DOHH2 (cell line): ENCODE data around the gene PTPRK.

Experiments
- H3F3A ChIP-seq: fragments of 200-600 bp; sonication (generic), shearing (Covaris generic); 2 replicates; pipeline ENCODE4 v1.6.0; 2016; ENCODE audit warnings: antibody characterized with exemption, mild to moderate bottlenecking; ENCODE audit not compliant: control insufficient read depth, insufficient read depth
- H3K27ac ChIP-seq: fragments of 200-600 bp; sonication (generic); 2 replicates; pipeline ENCODE4 v1.5.1; 2014; ENCODE audit warnings: low read depth, mild to moderate bottlenecking, low read length, moderate library complexity
- H3K27me3 ChIP-seq: fragments of 200-600 bp; sonication (generic); 2 replicates; pipeline ENCODE4 v1.6.1; 2014; ENCODE audit warnings: mild to moderate bottlenecking, low read length, mixed read lengths; ENCODE audit not compliant: control insufficient read depth
- H3K36me3 ChIP-seq: fragments of 200-600 bp; sonication (generic); 2 replicates; pipeline ENCODE4 v1.6.1; 2014; ENCODE audit warnings: mild to moderate bottlenecking, low read length, moderate library complexity, mixed read lengths; ENCODE audit not compliant: control insufficient read depth
- H3K4me1 ChIP-seq: fragments of 200-600 bp; sonication (generic); 2 replicates; pipeline ENCODE4 v1.6.1; 2014; ENCODE audit warnings: mild to moderate bottlenecking, low read length, mixed read lengths; ENCODE audit not compliant: control insufficient read depth
- H3K4me2 ChIP-seq: fragments of 200-600 bp; sonication (generic); 2 replicates; pipeline ENCODE4 v1.6.0; 2014; ENCODE audit warnings: mild to moderate bottlenecking, low read length, moderate library complexity
- H3K4me3 ChIP-seq: fragments of 200-600 bp; sonication (generic); 2 replicates; pipeline ENCODE4 v1.5.1; 2014; ENCODE audit warnings: mild to moderate bottlenecking, low read length, mixed read lengths
- H3K79me2 ChIP-seq: fragments of 200-600 bp; sonication (generic); 2 replicates; pipeline ENCODE4 v1.6.1; 2014; ENCODE audit warnings: mild to moderate bottlenecking, low read length, mixed read lengths; ENCODE audit not compliant: control insufficient read depth
- H3K9me2 ChIP-seq: fragments of 200-600 bp; sonication (generic); replicated peaks from 2 replicates; pipeline ENCODE4 v1.6.1; 2014; ENCODE audit warnings: mild to moderate bottlenecking, low read length, mixed read lengths; ENCODE audit not compliant: control insufficient read depth
- H3K9me3 ChIP-seq: fragments of 200-600 bp; sonication (generic); 2 replicates; pipeline ENCODE4 v1.6.1; 2014; ENCODE audit warnings: antibody characterized with exemption, low read length, mixed read lengths; ENCODE audit not compliant: control insufficient read depth, insufficient read depth
- H4K20me1 ChIP-seq: fragments of 200-600 bp; sonication (generic); 2 replicates; pipeline ENCODE4 v1.6.0; 2014; ENCODE audit warnings: low read depth, mild to moderate bottlenecking, antibody characterized with exemption, low read length, moderate library complexity; ENCODE audit not compliant: control insufficient read depth, insufficient read depth
- CTCF ChIP-seq: fragments of 200-600 bp; sonication (generic); IDR thresholded peaks from one replicate; pipeline ENCODE4 v1.5.1; 2014; ENCODE audit warnings: antibody characterized with exemption, mild to moderate bottlenecking, low read depth, low read length; ENCODE audit not compliant: poor library complexity, severe bottlenecking
- EZH2phosphoT487 ChIP-seq: fragments of 200-600 bp; sonication (generic); IDR thresholded peaks from 2 replicates; pipeline ENCODE4 v1.6.1; 2017; ENCODE audit warnings: borderline replicate concordance, mild to moderate bottlenecking, antibody characterized with exemption, low read length, moderate library complexity, mixed read lengths

PTPRK gene

DNA sequence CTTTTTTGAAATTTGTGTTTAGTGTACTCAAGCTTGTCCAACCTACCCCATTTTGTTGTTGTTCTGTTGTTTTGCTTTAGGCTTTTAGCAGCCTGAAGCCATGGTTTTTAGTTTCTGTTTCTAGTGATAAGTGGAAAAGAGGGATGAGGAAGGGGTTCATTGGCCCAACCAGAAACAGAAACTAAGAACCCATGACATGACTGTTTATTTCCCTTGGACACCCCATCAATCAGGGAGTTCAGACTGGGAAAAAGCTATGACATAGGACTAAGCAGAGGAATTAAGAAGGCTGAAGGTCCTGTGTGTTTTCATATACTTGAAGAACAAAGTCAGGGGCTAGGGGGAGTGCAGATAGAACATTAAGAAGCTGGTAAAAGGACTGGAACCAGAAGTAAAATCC, 425.0 kb downstream of the PTPRK start:
- H3K4me2 ChIP-seq: no peak overlapping the region
- no peaks in the 10 kb centered on the region for H3K79me2 ChIP-seq
- TF ChIP-seq CTCF (no peak), EZH2phosphoT487 (no peak)
- no peak overlapping the region for H3K27ac ChIP-seq
- no peaks in the 10 kb centered on the region for H3K27me3 ChIP-seq
- no peaks in the 10 kb centered on the region for H3K9me3 ChIP-seq
- no peaks in the 10 kb centered on the region for H3K36me3 ChIP-seq
- no peaks in the 10 kb centered on the region for H4K20me1 ChIP-seq
- no peak overlapping the region for H3K4me3 ChIP-seq
- H3K9me2 ChIP-seq: no peaks in the 10 kb centered on the region
- no peaks in the 10 kb centered on the region for H3F3A ChIP-seq
- no peaks in the 10 kb centered on the region for H3K4me1 ChIP-seq

GRCh38 chr6:128079021-128079420, 441.4 kb downstream of the PTPRK start:
- Histone ChIP-seq H3K79me2 (no peaks in the 10 kb centered on the region), H3K27ac (no peak overlapping the region), H3K4me1 (no peaks in the 10 kb centered on the region), H3K36me3 (no peaks in the 10 kb centered on the region), H3F3A (no peaks in the 10 kb centered on the region), H3K9me3 (no peaks in the 10 kb centered on the region), H3K4me2 (no peak overlapping the region), H4K20me1 (no peaks in the 10 kb centered on the region), H3K4me3 (no peak overlapping the region), H3K9me2 (no peaks in the 10 kb centered on the region), H3K27me3 (no peaks in the 10 kb centered on the region)
- TF ChIP-seq EZH2phosphoT487 (no peak), CTCF (no peak)

- Histone ChIP-seq H3F3A (no peaks in the 10 kb centered on the region), H3K4me1 (no peaks in the 10 kb centered on the region), H3K36me3 (no peaks in the 10 kb centered on the region), H3K9me3 (no peaks in the 10 kb centered on the region), H3K79me2 (no peaks in the 10 kb centered on the region), H3K27ac (no peak overlapping the region), H3K4me3 (no peak overlapping the region), H3K4me2 (no peak overlapping the region), H3K27me3 (no peaks in the 10 kb centered on the region), H4K20me1 (no peaks in the 10 kb centered on the region), H3K9me2 (no peaks in the 10 kb centered on the region)
- no peak for TF ChIP-seq EZH2phosphoT487
- TF ChIP-seq CTCF: no peak
These were observed 442.1 kb downstream of the PTPRK start for GRCh38 chr6:128078276-128078675.

GRCh38 chr6:128076843-128077242, 443.6 kb downstream of the PTPRK start:
- Histone ChIP-seq H3K9me3 (no peaks in the 10 kb centered on the region), H3K27me3 (no peaks in the 10 kb centered on the region), H3K4me1 (no peaks in the 10 kb centered on the region), H3K4me3 (no peak overlapping the region), H3K9me2 (no peaks in the 10 kb centered on the region), H3K79me2 (no peaks in the 10 kb centered on the region), H3K36me3 (no peaks in the 10 kb centered on the region), H4K20me1 (no peaks in the 10 kb centered on the region), H3F3A (no peaks in the 10 kb centered on the region), H3K4me2 (no peak overlapping the region), H3K27ac (no peak overlapping the region)
- no peak for TF ChIP-seq EZH2phosphoT487
- TF ChIP-seq CTCF: no peak
